Measurements from ENCODE around the gene SULT4A1. TPM values are rescaled to one million over a fixed set of nuclear protein-coding genes. Genes with fewer than 3 reads are reported as not detected.

SULT4A1 gene
- total and polyA plus RNA-seq, 2 of the 8 experiments (the other 6 are each of a cell fraction or from before 2014, with no cell fraction given), result 9.1 to 11.8 TPM

- ChIA-PET CTCF (ENCODE audit: partially characterized antibody) (interaction anchor here (1.1 kb wide), 1 partner anchor 64 kb away, joined by 4 read pairs; no protein-coding TSS in a partner anchor), POLR2A (ENCODE audit: partially characterized antibody) (no interaction called here)
- no peak overlapping the region for H3K4me3 ChIP-seq (ENCODE audit: extremely low read depth in 1 of 4, insufficient read depth in 2 of 4, low read depth in 3 of 4, low read length in 4 of 4)
- H3K4me2 ChIP-seq (ENCODE audit: insufficient read depth in 1 of 2, low read depth in 2 of 2, low read length in 2 of 2), result no peak overlapping the region
- H3K79me1 ChIP-seq (ENCODE audit: low read depth, low read length), result peaks cover 23% of the 10 kb centered on the region
- no peaks in the 10 kb centered on the region for H3K23me2 ChIP-seq (ENCODE audit: low read depth, low read length)
- H3K79me2 ChIP-seq (ENCODE audit: control insufficient read depth in 1 of 2, insufficient read depth in 2 of 2, low read length in 2 of 2), result peaks cover 0 to 22% of the 10 kb centered on the region in 2 experiments; a peak in 1 of 4 replicates
- no peak overlapping the region for H2BK5ac ChIP-seq (ENCODE audit: low read depth, low read length)
- FAIRE-seq, result no peak
- no peak overlapping the region for H3K27ac ChIP-seq (ENCODE audit: low read depth, low read length)
- no peak overlapping the region for H3K18ac ChIP-seq (ENCODE audit: extremely low read depth, low read length)
- no peak overlapping the region for H2AK5ac ChIP-seq (ENCODE audit: low read depth, low read length)
- H2AFZ ChIP-seq (ENCODE audit: low read length), result no peak overlapping the region
- H3K23ac ChIP-seq (ENCODE audit: insufficient read length), result no peak overlapping the region
- H3K27me3 ChIP-seq (replicated peaks in 1 of 4; ENCODE audit: control insufficient read depth in 3 of 4, extremely low read depth in 1 of 4, insufficient read depth in 3 of 4, low read length in 3 of 4), result no peaks in the 10 kb centered on the region
- no peak overlapping the region for H4K8ac ChIP-seq (ENCODE audit: extremely low read depth, insufficient read depth, low read length)
- H4K91ac ChIP-seq (replicated peaks; ENCODE audit: insufficient read length, low read length), result no peak overlapping the region
- H3K9ac ChIP-seq (replicated peaks in 1 of 4; ENCODE audit: extremely low read depth in 1 of 4, low read depth in 3 of 4, low read length in 3 of 4), result no peak overlapping the region
- no peak overlapping the region for H3K56ac ChIP-seq (replicated peaks; ENCODE audit: insufficient read length, low read depth, low read length)
- H4K5ac ChIP-seq (ENCODE audit: insufficient read length, low read depth, low read length), result no peak overlapping the region
- H3K36me3 ChIP-seq (ENCODE audit: control insufficient read depth in 2 of 4, insufficient read depth in 4 of 4, low read length in 3 of 4), result peaks cover 0 to 11% (median 1%) of the 10 kb centered on the region in 4 experiments; a peak in 5 of 8 replicates
- DNase-seq (ENCODE audit: low read depth in 1 of 2, low spot score in 2 of 2), result no peak
- H2BK12ac ChIP-seq (ENCODE audit: low read depth, low read length), result no peak overlapping the region
- no peak overlapping the region for H2BK20ac ChIP-seq (ENCODE audit: low read length)
- H3K4me1 ChIP-seq (replicated peaks in 1 of 4; ENCODE audit: control insufficient read depth in 3 of 4, insufficient read depth in 4 of 4, low read length in 3 of 4), result peaks cover 0 to 6% (median 1%) of the 10 kb centered on the region in 4 experiments; a peak in 3 of 7 replicates
- no peak overlapping the region for H2BK120ac ChIP-seq (replicated peaks; ENCODE audit: low read depth, low read length)
- 85% methylated on average over 5 of the region's 8 CpGs; no CpG with 5 or more reads in 1 of the 2 experiments for WGBS, 2 experiments (ENCODE audit: extremely low coverage in 1 of 2, insufficient coverage in 1 of 2, insufficient read length in 1 of 2, insufficient replicate concordance in 2 of 2, low coverage in 1 of 2, low lambda C conversion rate in 2 of 2, missing lambda C conversion rate in 1 of 2)
- H3K4ac ChIP-seq (replicated peaks; ENCODE audit: insufficient read length, low read depth, low read length), result no peak overlapping the region
- peaks cover 12 to 19% of the 10 kb centered on the region in 2 experiments for H4K20me1 ChIP-seq (replicated peaks in 1 of 2; ENCODE audit: control insufficient read depth in 1 of 2, insufficient read depth in 2 of 2, low read length in 2 of 2)
- H3K14ac ChIP-seq (ENCODE audit: insufficient read length), result no peak overlapping the region
- no peak overlapping the region for H2BK15ac ChIP-seq (ENCODE audit: low read length)
- H3K9me3 ChIP-seq (ENCODE audit: insufficient read depth in 2 of 2, low read depth in 1 of 2, low read length in 1 of 2), result no peaks in the 10 kb centered on the region
- TF ChIP-seq CREB1 (IDR thresholded peaks at IDR 0.05) (no peak), BACH1 (IDR thresholded peaks at IDR 0.05; ENCODE audit: low read length) (no peak), KDM5A (IDR thresholded peaks at IDR 0.05; ENCODE audit: low read length) (no peak), ATF3 (IDR thresholded peaks at IDR 0.05; ENCODE audit: insufficient read depth, low read depth, low read length) (no peak), CEBPB (IDR thresholded peaks at IDR 0.05; ENCODE audit: low read depth, low read length) (no peak), BCL11A (IDR thresholded peaks at IDR 0.05; ENCODE audit: low read depth in 2 of 2, low read length in 2 of 2) (no peak), FOSL1 (IDR thresholded peaks at IDR 0.05; ENCODE audit: insufficient read depth, low read depth, low read length) (no peak), TCF12 (IDR thresholded peaks at IDR 0.05; ENCODE audit: low read depth, low read length) (no peak), EP300 (IDR thresholded peaks at IDR 0.05; ENCODE audit: borderline replicate concordance in 1 of 2, low read depth in 2 of 2, low read length in 2 of 2) (no peak), SP4 (IDR thresholded peaks at IDR 0.05; ENCODE audit: low read length) (no peak), SIX5 (IDR thresholded peaks at IDR 0.05; ENCODE audit: low read depth, low read length) (no peak), SAP30 (IDR thresholded peaks at IDR 0.05; ENCODE audit: insufficient read depth, insufficient replicate concordance, low read length) (no peak), SP1 (IDR thresholded peaks at IDR 0.05; ENCODE audit: low read depth, low read length) (no peak)
Observed at GRCh38 chr22:43839781-43840180, 22.5 kb downstream of the SULT4A1 start.
